Measurements from ENCODE around the gene HESX1. TPM values are rescaled to one million over a fixed set of nuclear protein-coding genes. Genes with fewer than 3 reads are reported as not detected.

The HESX1 gene
- total and polyA plus RNA-seq, 2 of the 8 experiments (the other 6 are each of a cell fraction or from before 2014, with no cell fraction given) = 7.1 to 12.0 TPM

- H3K9me3 ChIP-seq (ENCODE audit: insufficient read depth in 2 of 2, low read depth in 1 of 2, low read length in 1 of 2) = no peaks in the 10 kb centered on the region
- peaks cover 3 to 53% of the 10 kb centered on the region in 2 experiments; a peak in 3 of 4 replicates for H3K79me2 ChIP-seq (ENCODE audit: control insufficient read depth in 1 of 2, insufficient read depth in 2 of 2, low read length in 2 of 2)
- peaks cover 13 to 47% (median 25%) of the 10 kb centered on the region in 4 experiments for H3K4me1 ChIP-seq (replicated peaks in 1 of 4; ENCODE audit: control insufficient read depth in 3 of 4, insufficient read depth in 4 of 4, low read length in 3 of 4)
- no peak overlapping the region for H2AK5ac ChIP-seq (ENCODE audit: low read depth, low read length)
- no peak overlapping the region for H3K18ac ChIP-seq (ENCODE audit: extremely low read depth, low read length)
- H2BK12ac ChIP-seq (ENCODE audit: low read depth, low read length) = no peak overlapping the region
- peaks cover 6 to 28% of the 10 kb centered on the region in 2 experiments for H4K20me1 ChIP-seq (replicated peaks in 1 of 2; ENCODE audit: control insufficient read depth in 1 of 2, insufficient read depth in 2 of 2, low read length in 2 of 2)
- H3K27me3 ChIP-seq (replicated peaks in 1 of 4; ENCODE audit: control insufficient read depth in 3 of 4, extremely low read depth in 1 of 4, insufficient read depth in 3 of 4, low read length in 3 of 4) = peaks cover 6 to 41% (median 17%) of the 10 kb centered on the region in 4 experiments
- peaks cover 6% of the 10 kb centered on the region; the same call in 1 of the 2 replicates for H3K79me1 ChIP-seq (ENCODE audit: low read depth, low read length)
- H2AFZ ChIP-seq (ENCODE audit: low read length) = no peak overlapping the region
- ChIA-PET CTCF (ENCODE audit: partially characterized antibody) (interaction anchor here (0.9 to 4.4 kb wide), 7 partner anchors 11 to 58 kb away, joined by 3 to 22 read pairs (median 5); no protein-coding TSS in a partner anchor), POLR2A (ENCODE audit: partially characterized antibody) (interaction anchor here (0.9 to 3.9 kb wide), 4 partner anchors 9 to 35 kb away, joined by 3 to 62 read pairs (median 6); no protein-coding TSS in a partner anchor)
- no peak overlapping the region for H2BK20ac ChIP-seq (ENCODE audit: low read length)
- H3K4ac ChIP-seq (replicated peaks; ENCODE audit: insufficient read length, low read depth, low read length) = no peak overlapping the region
- 51% methylated on average over 3 of the region's 3 CpGs; no CpG with 5 or more reads in 1 of the 2 experiments for WGBS, 2 experiments (ENCODE audit: extremely low coverage in 1 of 2, insufficient coverage in 1 of 2, insufficient read length in 1 of 2, insufficient replicate concordance in 2 of 2, low coverage in 1 of 2, low lambda C conversion rate in 2 of 2, missing lambda C conversion rate in 1 of 2)
- H4K8ac ChIP-seq (ENCODE audit: extremely low read depth, insufficient read depth, low read length) = no peak overlapping the region
- H3K36me3 ChIP-seq (ENCODE audit: control insufficient read depth in 2 of 4, insufficient read depth in 4 of 4, low read length in 3 of 4) = no peaks in the 10 kb centered on the region
- no peak overlapping the region for H2BK15ac ChIP-seq (ENCODE audit: low read length)
- H3K27ac ChIP-seq (ENCODE audit: low read depth, low read length) = no peak overlapping the region
- H2BK5ac ChIP-seq (ENCODE audit: low read depth, low read length) = no peak overlapping the region
- no peak overlapping the region for H3K23ac ChIP-seq (ENCODE audit: insufficient read length)
- no peak overlapping the region for H2BK120ac ChIP-seq (replicated peaks; ENCODE audit: low read depth, low read length)
- H3K14ac ChIP-seq (ENCODE audit: insufficient read length) = no peak overlapping the region
- FAIRE-seq = no peak
- H4K5ac ChIP-seq (ENCODE audit: insufficient read length, low read depth, low read length) = no peak overlapping the region
- DNase-seq (ENCODE audit: low read depth in 1 of 2, low spot score in 2 of 2) = no peak
- H3K4me3 ChIP-seq (ENCODE audit: extremely low read depth in 1 of 4, insufficient read depth in 2 of 4, low read depth in 3 of 4, low read length in 4 of 4) = no peak overlapping the region
- no peak overlapping the region for H3K9ac ChIP-seq (replicated peaks in 1 of 4; ENCODE audit: extremely low read depth in 1 of 4, low read depth in 3 of 4, low read length in 3 of 4)
- H3K56ac ChIP-seq (replicated peaks; ENCODE audit: insufficient read length, low read depth, low read length) = no peak overlapping the region
- H4K91ac ChIP-seq (replicated peaks; ENCODE audit: insufficient read length, low read length) = no peak overlapping the region
- no peaks in the 10 kb centered on the region; the same call in 1 of the 2 replicates for H3K23me2 ChIP-seq (ENCODE audit: low read depth, low read length)
- H3K4me2 ChIP-seq (ENCODE audit: insufficient read depth in 1 of 2, low read depth in 2 of 2, low read length in 2 of 2) = no peak overlapping the region
- no peak for TF ChIP-seq TEAD4 (IDR thresholded peaks at IDR 0.05; ENCODE audit: low read depth, low read length)
- TF ChIP-seq CHD1 (IDR thresholded peaks at IDR 0.05; ENCODE audit: low read depth, low read length) = no peak
- TF ChIP-seq EP300 (IDR thresholded peaks at IDR 0.05; ENCODE audit: borderline replicate concordance in 1 of 2, low read depth in 2 of 2, low read length in 2 of 2) = no peak
- TF ChIP-seq BACH1 (IDR thresholded peaks at IDR 0.05; ENCODE audit: low read length) = no peak
- no peak for TF ChIP-seq KDM5A (IDR thresholded peaks at IDR 0.05; ENCODE audit: low read length)
- TF ChIP-seq NANOG (IDR thresholded peaks at IDR 0.05; ENCODE audit: insufficient read depth, low read depth, low read length, poor library complexity, severe bottlenecking) = no peak
- TF ChIP-seq BCL11A (IDR thresholded peaks at IDR 0.05; ENCODE audit: low read depth in 2 of 2, low read length in 2 of 2) = no peak
- no peak for TF ChIP-seq POLR2A (IDR thresholded peaks at IDR 0.05; ENCODE audit: control extremely low read depth in 1 of 2, low read depth in 2 of 2, low read length in 2 of 2)
- no peak for TF ChIP-seq CBX8 (IDR thresholded peaks at IDR 0.05; ENCODE audit: borderline replicate concordance, low read depth, low read length)
Measured at GRCh38 chr3:57158325-57158724, 41.5 kb downstream of the HESX1 start.

All from H1 (cell line).